ENCODE results near the gene GTF3C4. TPM values are rescaled to one million over a fixed set of nuclear protein-coding genes. Genes with fewer than 3 reads are reported as not detected.

The GTF3C4 gene
- total RNA-seq, 1 donor from 2014 or later = 16.4 TPM

DNA sequence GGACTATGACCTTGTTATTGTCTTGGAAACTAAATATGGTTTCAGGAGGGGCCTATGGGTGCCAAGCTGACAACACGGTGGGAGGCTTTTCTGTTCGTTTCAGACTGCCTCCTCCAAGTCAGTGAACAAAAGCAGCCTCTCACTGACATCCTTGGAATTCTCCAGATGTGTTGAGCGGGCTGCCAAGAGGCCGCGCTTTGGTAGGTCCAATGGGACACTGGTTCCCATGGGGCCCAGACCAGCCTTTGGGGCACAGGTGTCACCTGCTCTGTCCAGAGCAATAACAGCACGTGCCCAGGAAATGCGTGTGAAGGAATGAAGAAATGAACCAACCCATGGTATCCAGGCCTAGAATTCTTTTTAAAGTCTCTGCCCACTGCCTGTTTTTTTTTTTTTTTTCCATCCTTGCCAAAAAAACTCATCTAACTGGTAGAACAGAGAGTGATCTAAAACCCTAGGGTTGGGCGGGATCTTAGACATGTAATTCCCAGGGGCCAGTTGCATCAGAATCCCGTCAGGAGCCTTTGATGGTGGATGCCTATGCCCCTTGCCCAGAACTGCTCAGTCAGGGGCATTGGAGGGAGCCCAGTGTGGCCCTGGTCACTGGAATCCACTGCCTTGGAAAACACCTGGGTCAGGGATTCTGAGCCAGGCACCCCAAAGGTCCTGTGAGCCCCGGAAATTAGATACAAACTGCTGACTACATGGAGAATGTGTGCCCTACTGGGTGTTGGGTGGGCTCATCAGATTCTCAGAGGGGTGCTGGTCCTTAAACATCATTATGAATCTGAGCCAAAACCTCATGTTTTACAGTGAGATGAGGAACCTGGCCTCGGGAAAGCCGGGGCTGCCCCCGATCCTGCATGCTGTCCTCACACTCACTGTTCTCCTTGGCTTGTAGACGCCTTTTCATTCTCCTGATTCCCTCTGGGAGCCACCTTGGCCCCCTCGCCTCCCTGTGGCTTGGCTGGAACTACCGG is 60.1 kb downstream of the GTF3C4 start:
- intact Hi-C loops (cut with micrococcal nuclease) = no loop called here

DNA sequence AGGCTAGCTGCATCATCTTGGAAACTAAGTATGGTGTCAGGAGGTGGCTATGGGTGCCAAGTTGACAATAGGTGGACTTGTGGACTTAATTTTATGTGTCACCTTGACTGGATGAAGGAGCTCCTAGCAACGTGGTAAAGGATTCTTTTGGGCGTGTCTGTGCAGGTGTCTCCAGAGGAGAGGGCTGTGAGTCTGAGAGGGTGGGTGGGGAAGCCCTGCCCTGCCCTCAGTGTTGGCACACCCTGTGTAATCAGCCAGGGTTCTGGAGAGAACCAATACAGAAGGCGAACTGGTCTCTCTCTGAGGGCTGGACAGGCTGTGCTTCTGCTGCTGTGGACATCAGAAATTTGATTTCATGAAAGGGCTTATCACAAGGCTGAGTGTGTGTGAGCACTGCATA is 61.0 kb downstream of the GTF3C4 start:
- intact Hi-C loops (cut with micrococcal nuclease) = no loop called here

DNA sequence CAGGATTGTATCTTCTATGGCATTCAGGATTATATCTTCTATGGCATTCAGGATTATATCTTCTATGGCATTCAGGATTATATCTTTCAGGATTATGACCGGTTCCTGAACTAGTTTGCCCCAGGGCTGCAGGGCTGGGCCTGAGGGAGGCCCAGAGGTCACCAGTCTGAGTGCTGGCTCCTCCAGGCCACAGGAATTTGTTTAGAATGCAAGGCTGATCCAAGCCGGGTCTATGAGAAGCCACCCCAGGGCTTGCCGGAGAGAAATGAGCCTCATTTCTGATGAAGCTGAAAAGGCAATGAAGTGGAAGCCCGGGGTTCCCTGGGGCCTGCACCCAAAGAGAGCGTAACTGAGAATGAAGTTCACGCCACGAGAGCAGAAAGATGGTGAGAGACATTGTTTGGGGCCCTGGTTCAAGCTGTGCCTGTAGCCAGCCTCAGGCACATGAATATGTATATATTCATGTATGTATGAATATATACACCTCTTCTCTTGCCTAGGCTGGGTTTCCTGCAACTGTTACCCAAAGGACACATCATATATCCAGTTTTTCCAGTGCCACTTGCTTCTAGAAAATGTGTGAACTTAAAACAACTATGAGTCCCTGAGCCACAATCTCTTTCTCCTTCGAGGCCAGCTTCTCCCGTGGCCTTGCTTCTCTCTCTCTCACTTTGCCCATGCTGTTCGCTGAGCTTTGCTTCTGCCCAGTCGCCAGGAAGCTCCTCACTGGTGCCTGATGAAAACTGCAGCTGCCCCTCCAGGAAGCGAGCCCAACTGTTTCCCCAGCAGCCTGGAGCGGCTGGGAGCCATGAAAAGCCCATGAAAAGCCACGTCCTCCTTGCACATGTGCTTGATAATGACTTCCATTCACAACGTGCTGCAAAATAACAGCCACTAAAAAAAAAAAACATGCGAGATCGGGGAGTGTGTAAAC is 62.3 kb downstream of the GTF3C4 start:
- intact Hi-C loops (cut with micrococcal nuclease) = no loop called here

DNA sequence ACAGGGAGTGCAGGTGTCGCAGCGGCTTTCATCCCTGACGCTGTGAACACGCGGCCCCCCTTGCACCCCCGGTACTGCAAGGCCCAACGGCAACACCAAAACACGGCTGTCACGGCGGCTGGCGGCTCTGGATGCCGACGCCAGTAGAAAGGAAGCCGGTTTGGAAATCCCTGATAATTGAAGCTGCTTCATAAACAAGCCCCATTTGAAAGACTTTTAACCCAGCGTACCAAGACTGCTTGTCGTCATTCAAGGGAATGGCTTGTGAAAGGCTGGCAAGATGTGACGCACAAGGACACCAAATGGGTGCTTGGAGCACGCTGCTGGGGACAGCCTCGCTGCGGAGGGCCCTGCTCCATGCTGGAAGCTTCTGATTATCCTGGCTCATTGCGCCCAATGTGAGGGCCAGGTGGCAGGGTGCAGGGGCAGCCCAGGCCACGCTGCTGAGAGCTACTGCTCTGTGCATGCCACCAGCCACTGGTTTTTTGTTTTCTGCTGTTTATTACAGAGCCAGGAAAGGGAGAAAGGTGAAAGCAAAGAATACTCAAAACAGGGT is 63.1 kb downstream of the GTF3C4 start:
- intact Hi-C loops (cut with micrococcal nuclease) = no loop called here

DNA sequence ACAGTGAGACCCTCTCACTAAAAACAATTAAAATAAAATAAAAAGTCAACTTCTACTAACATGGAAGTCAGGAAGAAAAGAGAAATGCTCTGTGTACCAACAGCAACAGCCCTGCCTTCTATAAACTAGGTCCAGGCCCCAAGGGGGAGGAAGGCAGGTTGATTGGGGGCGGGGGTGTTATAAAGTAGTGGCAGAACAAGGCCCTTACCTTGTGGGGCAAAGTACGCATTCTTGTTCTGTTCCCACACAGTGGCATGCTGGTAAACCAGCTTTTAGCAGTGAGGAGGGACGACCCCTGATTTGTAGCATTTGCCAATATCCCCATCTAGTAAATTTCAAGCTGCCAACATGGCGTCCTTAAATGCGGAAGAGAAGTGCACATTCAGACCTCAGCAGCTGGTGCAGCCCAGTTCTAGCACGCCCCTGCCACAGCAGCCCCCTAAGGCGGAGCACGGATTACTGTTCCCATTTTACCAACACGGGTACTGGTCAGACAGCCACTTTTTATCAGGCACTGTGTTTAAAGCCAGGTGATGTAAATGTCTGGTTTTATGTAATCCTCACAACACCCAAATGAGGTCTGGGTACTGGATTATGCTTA is 69.5 kb downstream of the GTF3C4 start:
- intact Hi-C loops (cut with micrococcal nuclease) = no loop called here

DNA sequence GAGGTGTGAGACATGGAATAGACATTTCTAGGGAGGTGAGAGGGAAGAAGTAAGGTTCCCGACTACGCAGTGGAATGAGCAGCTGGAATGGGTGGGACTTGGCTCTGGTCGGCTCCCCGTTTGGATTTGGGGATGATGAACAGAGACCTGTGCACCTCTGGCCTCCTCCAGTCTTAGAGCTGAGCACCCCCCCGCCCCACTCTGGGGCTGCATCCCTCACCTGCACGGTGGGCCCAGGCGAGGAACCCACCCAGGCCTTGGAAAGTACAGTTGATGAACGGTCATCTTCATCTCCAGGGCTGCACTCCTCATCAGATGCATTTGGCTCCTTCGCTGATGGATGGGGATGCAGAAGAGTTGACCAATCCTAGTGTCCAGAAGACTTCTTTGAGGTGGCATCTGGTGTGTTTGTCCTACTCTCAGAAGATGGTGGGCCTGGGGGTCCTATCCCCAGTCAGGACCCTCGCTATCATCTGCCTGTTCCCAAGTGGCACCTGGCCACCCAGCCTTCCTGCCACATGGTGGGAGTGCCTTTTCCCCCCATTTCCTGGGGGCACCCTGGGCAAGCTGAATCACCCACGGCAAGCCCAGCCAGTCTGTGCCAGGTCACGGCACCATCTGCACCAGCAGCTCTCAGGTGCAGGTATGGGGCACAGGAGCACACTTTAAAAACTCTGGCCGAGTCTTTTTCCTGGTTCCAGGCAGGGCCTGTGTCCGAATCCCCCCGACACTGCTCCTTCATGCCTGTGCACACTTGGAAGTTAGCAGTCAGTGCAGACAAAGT is 70.5 kb downstream of the GTF3C4 start:
- intact Hi-C loops (cut with micrococcal nuclease) = no loop called here

DNA sequence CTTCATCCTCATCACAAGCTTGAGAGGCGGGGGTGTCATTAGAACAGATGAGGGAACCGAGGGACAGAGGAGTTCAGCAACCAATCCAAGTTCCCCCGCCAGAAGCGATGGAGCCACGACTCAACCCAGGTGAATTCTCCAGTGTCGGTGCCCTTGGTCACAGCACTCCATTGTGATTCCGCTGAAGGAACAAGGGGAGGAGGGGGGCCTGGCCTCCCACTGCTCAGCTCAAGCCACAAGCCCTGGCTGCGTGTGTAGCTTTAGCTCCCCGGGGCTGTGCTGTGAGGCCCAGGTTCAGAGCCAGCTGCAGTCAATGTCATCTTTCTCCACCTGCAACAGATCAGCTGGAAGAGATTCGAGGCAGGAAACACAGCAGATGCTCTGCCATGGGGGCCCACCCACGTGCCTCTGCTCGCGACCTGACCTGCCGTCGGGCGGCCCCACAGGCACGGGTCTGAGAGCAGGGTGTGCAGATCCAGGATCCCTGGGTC is 72.6 kb downstream of the GTF3C4 start:
- intact Hi-C loops (cut with micrococcal nuclease) = no loop called here

DNA sequence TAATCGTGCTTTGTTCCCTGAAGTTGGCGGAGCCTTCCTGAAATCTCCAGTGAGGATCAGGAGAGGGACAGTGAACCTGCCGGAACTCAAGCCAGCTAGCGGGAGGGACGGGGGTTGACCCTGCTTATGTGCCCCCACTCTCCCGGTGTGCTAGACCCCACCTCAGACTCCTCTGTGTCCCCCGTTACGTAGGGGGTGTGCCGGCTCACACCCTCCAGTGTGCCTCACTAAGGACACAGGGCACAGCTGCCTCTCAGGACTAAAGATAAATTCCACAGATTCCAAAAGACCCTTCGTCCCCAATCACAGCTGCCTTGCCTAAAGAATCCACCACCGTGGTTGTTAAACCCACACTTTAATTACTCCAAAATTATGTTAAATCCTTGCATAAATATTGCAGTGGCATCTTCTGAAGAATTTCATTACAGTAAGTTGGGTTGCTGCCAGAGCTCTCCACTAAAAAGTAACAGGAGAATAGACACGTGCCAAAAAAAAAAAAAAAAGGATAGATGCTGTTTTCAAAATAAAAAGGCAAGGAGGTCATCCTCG is 73.7 kb downstream of the GTF3C4 start:
- intact Hi-C loops (cut with micrococcal nuclease) = no loop called here

Other genes with a start within 250 kb of the GTF3C4 start
- not detected in 2 replicates for gene BARHL1, start 87.9 kb upstream of the GTF3C4 start, total RNA-seq
- 18.3 and 19.3 TPM in 2 replicates for gene DDX31, start 481 bp upstream of the GTF3C4 start, total RNA-seq
- 0.17 TPM in 1 of 2 replicates, not detected in the other for gene AK8, start 207.8 kb downstream of the GTF3C4 start, total RNA-seq
- gene SPACA9, start 208.4 kb downstream of the GTF3C4 start, total RNA-seq = 1.1 and 1.5 TPM in 2 replicates

Measured in T-helper 1 cell treated with Interleukin-12 subunit alpha and Interleukin-12 subunit beta and Interleukin-4 antibody, amounts not matched to agents 30 ng/mL and 1 ng/mL, for 36 hours (primary cell).